Mononuclear cell (primary cell): ENCODE data around the gene TMEM272. TPM values are rescaled to one million over a fixed set of nuclear protein-coding genes. Genes with fewer than 3 reads are reported as not detected.

ENCODE experiments used
- H3K27me3 ChIP-seq: 2 replicates; pipeline ENCODE4 v1.6.0; 2011; ENCODE audit warnings: low read length, control low read depth; ENCODE audit not compliant: insufficient read depth
- H3K4me1 ChIP-seq: 2 replicates; pipeline ENCODE4 v1.5.1; 2011; ENCODE audit warnings: mild to moderate bottlenecking, low read length, control low read depth; ENCODE audit not compliant: insufficient read depth
- H3K4me3 ChIP-seq: 2 replicates; pipeline ENCODE4 v1.5.1; 2011; ENCODE audit warnings: mild to moderate bottlenecking, low read length, moderate library complexity
- H3K9me3 ChIP-seq: 2 replicates; pipeline ENCODE4 v1.5.1; 2011; ENCODE audit warnings: low read depth, mild to moderate bottlenecking, control low read depth, low read length
- total RNA-seq: library from RNA; depleted of rRNA; stranded (reverse); fragments of >200 nt; gene quantifications from one replicate; pipeline ENCODE4 v1.2.3, GENCODE V29; 2012

The TMEM272 gene
- total RNA-seq, 1 donor: 1.0 TPM

- Histone ChIP-seq H3K9me3 (no peaks in the 10 kb centered on the region), H3K4me3 (no peak overlapping the region), H3K27me3 (no peaks in the 10 kb centered on the region), H3K4me1 (peaks cover 39% of the 10 kb centered on the region)
Measured at GRCh38 chr13:51811046-51811445, 33.9 kb downstream of the TMEM272 start.

DNA sequence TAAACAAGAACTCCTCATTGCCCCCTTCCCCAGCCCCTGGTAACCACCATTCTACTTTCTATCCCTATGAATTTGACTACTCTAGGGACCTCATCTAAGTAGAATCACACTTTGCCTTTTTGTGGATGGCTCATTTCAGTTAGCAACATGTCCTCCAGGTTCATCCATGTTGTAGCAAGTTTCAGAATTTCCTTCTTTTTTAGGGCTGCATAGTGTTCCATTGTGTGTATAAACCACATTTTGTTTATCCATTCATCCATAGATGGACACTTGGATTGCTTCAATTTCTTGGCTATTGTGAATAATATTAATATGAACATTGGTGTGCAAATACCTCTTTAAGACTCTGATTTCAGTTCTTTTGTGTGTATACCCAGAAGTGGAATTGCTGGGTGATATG lies 36.2 kb downstream of the TMEM272 start:
- H3K27me3 ChIP-seq: no peaks in the 10 kb centered on the region
- peaks cover 36% of the 10 kb centered on the region for H3K4me1 ChIP-seq

DNA sequence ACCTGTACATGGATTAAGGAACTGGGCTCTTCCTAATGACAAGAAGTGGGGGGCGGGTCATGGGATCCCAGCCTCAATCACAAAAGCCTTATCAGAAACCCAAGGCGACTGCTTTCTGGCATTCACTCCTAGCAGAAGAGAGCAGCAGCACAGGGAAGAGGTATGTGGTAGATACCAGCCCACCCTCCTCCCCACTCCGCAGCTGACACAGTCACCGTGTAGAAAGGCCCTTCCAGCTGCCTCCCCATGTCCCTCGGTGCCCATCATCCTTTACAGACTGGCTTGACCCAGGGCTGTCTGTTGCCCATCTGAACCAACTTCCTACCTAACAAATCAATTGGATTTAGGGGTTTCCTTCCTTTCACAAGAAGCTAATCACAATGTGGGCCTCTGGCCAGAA lies 37.9 kb downstream of the TMEM272 start:
- no peak overlapping the region for H3K4me3 ChIP-seq
- no peaks in the 10 kb centered on the region for H3K27me3 ChIP-seq
- peaks cover 39% of the 10 kb centered on the region for H3K4me1 ChIP-seq
- no peaks in the 10 kb centered on the region for H3K9me3 ChIP-seq

More for the DNA sequence above, 36.2 kb downstream of the TMEM272 start:
- Histone ChIP-seq H3K9me3 (no peaks in the 10 kb centered on the region), H3K4me3 (no peak overlapping the region)

GRCh38 chr13:51806566-51806965 lies 38.4 kb downstream of the TMEM272 start:
- Histone ChIP-seq H3K27me3 (no peaks in the 10 kb centered on the region), H3K4me1 (peaks cover 39% of the 10 kb centered on the region), H3K9me3 (no peaks in the 10 kb centered on the region), H3K4me3 (no peak overlapping the region)

GRCh38 chr13:51805925-51806324 lies 39.1 kb downstream of the TMEM272 start:
- H3K4me3 ChIP-seq: no peak overlapping the region
- no peaks in the 10 kb centered on the region for H3K27me3 ChIP-seq
- peaks cover 37% of the 10 kb centered on the region for H3K4me1 ChIP-seq
- no peaks in the 10 kb centered on the region for H3K9me3 ChIP-seq

- Histone ChIP-seq H3K9me3 (no peaks in the 10 kb centered on the region), H3K4me1 (peaks cover 35% of the 10 kb centered on the region), H3K27me3 (no peaks in the 10 kb centered on the region), H3K4me3 (no peak overlapping the region)
Measured at GRCh38 chr13:51805313-51805712, 39.7 kb downstream of the TMEM272 start.

GRCh38 chr13:51804295-51805172 lies 40.4 kb downstream of the TMEM272 start:
- Histone ChIP-seq H3K4me3 (peak overlapping the region; percentile 81), H3K4me1 (peaks cover 35% of the 10 kb centered on the region)

GRCh38 chr13:51803422-51804294 lies 41.3 kb downstream of the TMEM272 start, which contains the start of gene DHRS12:
DHRS12 (minus strand) TSS chr13:51804163; CDS start chr13:51799659, 4,504 bp downstream.
- Histone ChIP-seq H3K4me1 (peaks cover 35% of the 10 kb centered on the region), H3K9me3 (no peaks in the 10 kb centered on the region), H3K27me3 (no peaks in the 10 kb centered on the region), H3K4me3 (peak within 1 kb of the TSS; percentile 81)

More at GRCh38 chr13:51804295-51805172, 40.4 kb downstream of the TMEM272 start:
- Histone ChIP-seq H3K9me3 (no peaks in the 10 kb centered on the region), H3K27me3 (no peaks in the 10 kb centered on the region)

GRCh38 chr13:51802631-51803418 lies 42.2 kb downstream of the TMEM272 start:
- H3K9me3 ChIP-seq: no peaks in the 10 kb centered on the region
- H3K4me3 ChIP-seq: peak overlapping the region; percentile 81
- H3K27me3 ChIP-seq: no peaks in the 10 kb centered on the region
- H3K4me1 ChIP-seq: peaks cover 35% of the 10 kb centered on the region

DNA sequence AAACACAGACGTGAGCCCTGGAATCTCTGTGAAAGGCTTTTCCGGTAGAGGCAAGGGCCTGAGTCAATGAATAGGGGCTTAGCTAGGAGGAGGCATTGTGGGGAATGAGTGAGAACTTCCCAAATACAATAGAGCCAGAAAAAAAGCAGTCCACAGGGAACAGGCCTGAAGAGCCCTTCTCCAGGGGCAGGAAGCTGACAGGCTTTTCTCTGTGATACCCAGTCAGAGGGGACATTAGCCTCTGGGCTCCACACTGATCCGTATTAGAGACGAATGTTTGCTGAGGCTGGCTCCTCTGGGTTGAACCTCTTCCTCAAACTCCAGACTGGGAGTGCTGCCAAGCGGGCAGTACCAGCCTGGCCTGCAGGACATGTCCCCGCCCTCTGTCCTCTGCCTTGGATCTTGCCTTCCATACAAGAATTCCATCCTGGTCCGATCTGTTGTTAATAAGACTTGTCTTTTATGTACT lies 43.3 kb downstream of the TMEM272 start:
- Histone ChIP-seq H3K4me3 (no peak overlapping the region), H3K9me3 (no peaks in the 10 kb centered on the region), H3K27me3 (no peaks in the 10 kb centered on the region), H3K4me1 (peaks cover 35% of the 10 kb centered on the region)

DNA sequence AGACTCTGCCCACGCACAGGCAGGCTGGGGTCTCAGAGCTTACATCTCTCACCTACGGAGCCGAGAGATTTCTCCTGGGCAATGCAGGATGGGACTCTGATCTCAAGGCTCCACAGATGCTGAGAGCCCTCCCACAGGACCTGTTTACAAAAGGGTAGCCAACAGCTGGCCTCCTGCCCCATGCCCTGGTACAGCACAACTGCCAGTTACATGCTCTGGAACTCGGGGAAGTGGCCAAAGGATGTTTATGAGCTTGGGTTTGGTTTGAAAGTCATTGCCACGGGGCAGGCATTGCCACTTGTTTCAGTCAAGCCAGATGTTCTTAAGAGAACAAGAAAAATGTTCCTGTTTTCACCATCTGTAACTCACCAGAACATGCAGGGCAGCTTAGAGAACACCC lies 44.5 kb downstream of the TMEM272 start:
- Histone ChIP-seq H3K4me1 (peaks cover 34% of the 10 kb centered on the region), H3K4me3 (no peak overlapping the region), H3K27me3 (no peaks in the 10 kb centered on the region), H3K9me3 (no peaks in the 10 kb centered on the region)

DNA sequence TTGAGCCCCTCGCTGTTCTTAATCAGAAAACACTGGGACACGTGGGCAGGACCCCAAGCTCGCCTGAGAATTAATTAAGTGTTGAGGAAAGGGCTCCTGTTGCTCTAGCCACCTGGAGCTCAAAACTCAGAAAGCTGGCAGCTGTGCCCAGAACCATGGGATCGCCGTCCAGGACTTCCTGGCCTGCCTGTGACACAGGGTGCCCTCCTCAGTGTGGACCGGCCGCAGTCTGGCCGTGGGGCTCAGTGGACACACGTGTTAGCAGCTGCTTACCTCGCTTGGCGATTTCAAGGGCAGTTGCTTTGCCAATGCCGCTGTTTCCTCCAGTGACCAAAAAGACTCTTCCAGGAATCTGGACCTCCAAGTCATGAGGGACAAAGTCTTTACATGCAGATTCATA lies 45.7 kb downstream of the TMEM272 start:
- H3K4me1 ChIP-seq: peaks cover 32% of the 10 kb centered on the region
- no peaks in the 10 kb centered on the region for H3K9me3 ChIP-seq
- H3K27me3 ChIP-seq: no peaks in the 10 kb centered on the region
- no peak overlapping the region for H3K4me3 ChIP-seq

DNA sequence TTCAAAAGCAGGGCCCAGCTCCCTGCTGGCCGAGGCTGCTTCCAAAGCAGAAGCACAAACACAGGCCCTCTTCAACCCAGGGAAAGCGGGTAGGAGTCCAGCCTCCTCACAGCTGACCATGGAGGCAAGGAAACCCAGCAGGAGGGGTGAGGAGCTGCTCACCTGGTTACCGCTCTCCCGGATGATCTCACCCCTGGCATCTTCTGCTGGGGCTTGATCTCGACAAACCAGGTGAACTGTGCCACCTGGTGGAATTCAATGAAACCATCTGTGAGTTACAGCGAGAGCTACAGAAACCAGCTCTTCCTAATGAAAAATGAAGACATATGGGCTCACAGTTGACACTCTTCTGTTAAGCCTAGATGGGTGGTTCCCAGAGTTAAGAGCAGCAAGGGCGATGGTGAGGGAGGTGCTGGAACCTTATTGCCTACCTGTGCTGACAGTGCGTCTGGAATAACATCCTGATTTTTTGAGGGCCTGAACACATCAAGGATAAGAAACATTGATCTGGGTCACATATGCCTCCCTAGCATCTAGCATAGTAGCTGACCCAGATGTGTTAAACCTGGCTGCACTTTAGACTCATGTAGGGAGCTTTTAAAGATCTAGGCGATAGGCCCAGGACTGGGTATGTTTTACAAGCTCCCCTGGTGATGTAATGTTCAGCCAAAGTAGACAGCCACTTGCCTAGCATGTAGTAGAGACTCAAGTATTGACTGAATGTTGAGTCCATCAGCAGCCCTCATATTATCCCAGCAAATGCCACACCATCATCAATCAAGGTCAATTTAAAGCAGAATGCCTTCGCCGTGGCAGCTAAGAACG lies 47.1 kb downstream of the TMEM272 start:
- Histone ChIP-seq H3K9me3 (no peaks in the 10 kb centered on the region), H3K4me3 (no peak overlapping the region), H3K27me3 (no peaks in the 10 kb centered on the region), H3K4me1 (peaks cover 39% of the 10 kb centered on the region)

GRCh38 chr13:51796546-51796945 lies 48.4 kb downstream of the TMEM272 start:
- H3K9me3 ChIP-seq: no peaks in the 10 kb centered on the region
- H3K4me3 ChIP-seq: no peak overlapping the region
- no peaks in the 10 kb centered on the region for H3K27me3 ChIP-seq
- H3K4me1 ChIP-seq: peaks cover 26% of the 10 kb centered on the region
